HG03066 (cell line): Measurements from ENCODE around the gene TCTN2.

Experiments used
- ATAC-seq: cut with Tn5 transposase; IDR thresholded peaks from one replicate; pipeline ENCODE4 v1.9.1; 2021; ENCODE audit warnings: low read depth; ENCODE audit not compliant: unreplicated experiment

Gene TCTN2

DNA sequence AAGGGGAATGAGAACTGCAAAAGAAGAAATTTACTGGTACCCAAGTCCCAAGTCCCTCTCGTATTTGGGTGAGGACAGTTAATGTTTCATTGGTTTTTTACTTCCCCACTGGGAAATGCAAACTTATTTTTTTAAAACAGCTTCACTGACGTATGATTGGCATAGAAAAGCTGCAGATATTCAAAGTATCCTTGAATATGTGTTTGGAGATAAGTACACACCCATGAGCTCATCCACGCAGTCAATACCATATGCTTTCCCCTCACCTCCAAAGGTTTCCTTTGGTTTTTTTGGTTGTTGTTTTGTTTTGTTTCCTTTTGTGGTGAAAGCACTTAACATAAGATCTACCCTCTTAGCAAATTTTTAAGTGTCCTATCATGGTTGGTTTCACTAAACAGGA is 13.1 kb downstream of the TCTN2 start:
- no peak for ATAC-seq

GRCh38 chr12:123686636-123687190 is 15.8 kb downstream of the TCTN2 start:
- ATAC-seq = no peak

- no peak for ATAC-seq
These were observed 19.4 kb downstream of the TCTN2 start for GRCh38 chr12:123690191-123690840.

DNA sequence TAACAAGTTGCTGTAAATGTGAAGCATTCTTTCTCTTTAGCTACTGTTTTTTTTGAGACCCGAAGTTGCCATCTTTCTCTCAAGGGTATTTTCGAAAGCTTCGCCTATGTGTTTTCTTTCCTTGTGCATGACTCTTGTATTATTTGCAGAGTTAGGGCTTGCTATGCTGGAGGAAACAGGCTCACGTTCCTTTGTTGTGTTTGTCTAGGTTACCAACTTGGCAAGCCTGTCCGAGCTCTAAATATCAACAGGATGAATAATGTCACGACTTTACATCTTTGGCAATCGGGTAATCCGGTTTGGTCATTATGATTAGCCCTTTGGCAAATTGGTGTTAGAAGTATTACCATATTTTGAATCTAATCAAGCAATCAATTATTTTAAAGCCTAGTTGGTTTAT is 25.3 kb downstream of the TCTN2 start:
- no peak for ATAC-seq

- no peak for ATAC-seq
These were observed 25.7 kb downstream of the TCTN2 start for GRCh38 chr12:123696646-123697045.

GRCh38 chr12:123705935-123706334 is 35.0 kb downstream of the TCTN2 start:
- ATAC-seq = no peak

DNA sequence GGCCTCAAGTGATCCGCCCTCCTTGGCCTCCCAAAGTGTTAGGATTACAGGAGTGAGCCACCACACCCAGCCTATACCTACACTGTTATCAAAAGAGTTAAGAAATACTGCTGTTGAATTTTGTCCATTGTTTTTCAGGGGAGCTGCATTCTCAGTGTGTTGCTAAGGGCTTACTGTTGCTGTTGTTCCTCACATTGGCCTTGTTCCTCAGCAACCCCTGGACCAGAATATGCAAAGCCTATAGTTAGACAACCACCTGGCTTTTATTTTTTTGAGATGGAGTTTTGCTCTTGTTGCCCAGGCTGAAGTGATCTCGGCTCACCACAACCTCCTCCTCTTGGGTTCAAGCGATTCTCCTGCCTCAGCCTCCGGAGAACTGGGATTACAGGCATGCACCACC is 36.6 kb downstream of the TCTN2 start:
- ATAC-seq = no peak

GRCh38 chr12:123712780-123713319 is 41.9 kb downstream of the TCTN2 start:
- peak; percentile 18 for ATAC-seq

DNA sequence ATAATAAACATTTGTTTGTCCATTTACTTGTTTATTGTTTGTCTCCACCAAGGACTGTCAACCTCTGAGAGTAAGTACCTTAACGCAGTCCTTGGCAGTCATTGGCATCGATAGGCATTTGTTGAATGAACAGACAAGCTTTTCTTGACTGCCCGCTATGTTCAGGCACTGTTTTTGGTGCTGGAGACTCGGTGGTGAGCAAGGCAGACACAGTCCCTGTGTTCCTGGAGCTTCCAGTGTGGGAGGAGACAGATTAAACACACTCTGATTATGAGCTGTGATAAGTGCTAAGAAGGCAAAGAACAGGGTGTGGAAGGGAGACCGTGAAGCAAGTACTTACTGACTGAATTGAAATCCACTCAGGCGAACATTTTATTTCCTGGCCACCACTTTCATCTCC is 42.5 kb downstream of the TCTN2 start:
- ATAC-seq = no peak

DNA sequence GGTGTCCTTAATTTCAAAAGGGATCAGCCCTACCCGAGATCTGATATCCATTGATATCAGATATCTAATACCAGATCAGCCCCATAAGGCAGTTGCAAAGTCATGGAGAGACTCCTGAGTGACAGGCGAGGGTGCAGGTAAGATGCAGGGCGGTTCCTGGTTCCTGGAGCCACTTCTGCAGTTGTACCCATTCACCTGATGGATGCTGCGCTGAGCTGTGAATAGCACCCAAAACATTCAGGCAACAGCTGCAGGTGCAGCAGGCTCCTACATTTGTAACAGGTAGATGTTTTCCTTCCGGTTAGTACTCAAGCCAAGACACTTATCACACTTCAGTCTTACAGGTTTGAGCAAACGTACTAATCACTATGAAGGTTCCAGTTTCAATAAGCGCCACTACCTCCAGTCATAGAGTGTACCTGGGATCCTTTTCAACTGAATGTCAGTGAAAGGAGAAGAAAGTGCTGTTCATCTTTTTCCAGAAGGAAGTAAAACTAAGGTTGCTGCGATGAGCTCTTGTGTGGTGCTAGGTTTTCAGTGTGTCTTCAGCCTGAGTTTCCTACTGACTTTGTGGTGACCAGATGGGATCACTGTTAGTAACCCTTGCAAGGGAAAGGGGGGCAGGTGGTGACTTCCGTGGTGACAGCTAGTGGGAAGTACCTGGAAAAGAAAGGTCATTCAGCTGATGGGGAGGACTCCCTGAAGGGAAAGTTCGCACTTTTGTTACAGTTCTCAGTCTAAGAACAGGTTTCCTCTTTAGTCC is 43.1 kb downstream of the TCTN2 start:
- no peak for ATAC-seq

GRCh38 chr12:123715195-123715594 is 44.3 kb downstream of the TCTN2 start:
- no peak for ATAC-seq

DNA sequence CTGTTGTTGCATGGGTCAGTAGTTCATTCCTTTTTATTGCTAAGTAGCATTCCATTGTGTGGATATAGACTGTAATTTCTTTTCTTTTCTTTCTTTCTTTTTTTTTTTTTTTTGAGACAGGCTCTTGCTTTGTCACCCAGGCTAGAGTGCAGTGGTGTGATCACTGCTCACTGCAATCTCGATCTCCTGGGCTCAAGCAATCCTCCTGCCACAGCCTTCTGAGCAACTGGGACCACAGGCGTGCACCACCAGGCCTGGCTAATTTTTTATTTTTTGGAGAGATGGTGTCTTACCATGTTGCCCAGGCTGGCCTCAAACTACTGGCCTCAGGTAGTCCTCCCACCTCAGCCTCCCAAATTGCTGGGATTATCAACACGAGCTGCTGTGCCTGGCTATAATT is 46.4 kb downstream of the TCTN2 start:
- no peak for ATAC-seq

DNA sequence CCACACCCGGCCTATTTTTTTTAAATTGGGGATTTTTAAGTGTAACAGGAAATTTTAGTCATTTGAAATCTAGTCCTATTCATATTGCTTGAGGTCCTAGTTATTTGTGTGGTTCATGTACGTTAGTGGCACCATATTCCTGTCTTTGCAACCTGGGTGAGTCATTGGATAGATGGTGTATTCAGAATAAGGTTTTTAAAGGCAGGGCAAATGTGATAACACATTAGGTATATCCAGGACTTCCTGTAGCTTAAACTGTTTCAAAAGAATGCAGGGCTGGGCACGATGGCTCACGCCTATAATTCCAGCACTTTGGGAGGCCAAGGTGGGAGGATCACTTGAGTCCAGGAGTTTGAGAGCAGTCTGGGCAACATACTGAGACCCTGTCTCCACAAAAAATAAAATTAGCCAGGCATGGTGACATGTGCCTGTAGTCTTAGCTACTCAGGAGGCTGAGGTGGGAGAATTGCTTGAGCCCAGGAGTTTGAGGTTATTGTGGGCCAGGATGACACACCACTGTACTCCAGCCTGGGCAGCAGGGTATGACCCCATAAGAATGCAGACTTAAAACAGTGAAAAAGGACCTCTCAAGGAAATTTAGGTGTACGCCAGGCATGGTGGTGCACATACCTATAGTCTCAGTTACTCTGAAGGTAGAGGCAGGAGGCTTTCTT is 49.4 kb downstream of the TCTN2 start:
- ATAC-seq = no peak

GRCh38 chr12:123721245-123721644 is 50.3 kb downstream of the TCTN2 start:
- ATAC-seq = no peak

DNA sequence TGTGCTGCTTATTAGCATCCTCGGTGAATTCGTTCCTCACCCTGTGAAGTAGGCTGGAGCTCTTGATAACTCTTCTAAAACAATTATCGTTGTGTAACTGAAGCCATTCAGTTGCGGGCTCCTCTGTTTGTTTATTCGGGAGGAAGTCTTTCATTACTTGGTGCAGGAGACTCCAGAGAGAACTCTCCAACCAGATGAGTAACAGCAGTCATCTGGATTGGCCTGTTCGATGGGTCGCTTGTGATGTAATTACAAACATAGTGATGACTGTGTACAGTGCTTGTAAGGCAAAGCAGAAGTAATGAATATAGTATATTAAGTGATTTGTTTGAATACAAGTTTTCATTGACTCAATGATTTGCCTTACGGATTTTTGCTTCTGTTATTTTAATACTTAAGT is 52.1 kb downstream of the TCTN2 start:
- ATAC-seq = no peak

GRCh38 chr12:123723765-123724164 is 52.9 kb downstream of the TCTN2 start:
- no peak for ATAC-seq

- ATAC-seq = no peak
These were observed 55.3 kb downstream of the TCTN2 start for GRCh38 chr12:123726244-123726643.

GRCh38 chr12:123726962-123727361 is 56.0 kb downstream of the TCTN2 start:
- ATAC-seq = no peak

DNA sequence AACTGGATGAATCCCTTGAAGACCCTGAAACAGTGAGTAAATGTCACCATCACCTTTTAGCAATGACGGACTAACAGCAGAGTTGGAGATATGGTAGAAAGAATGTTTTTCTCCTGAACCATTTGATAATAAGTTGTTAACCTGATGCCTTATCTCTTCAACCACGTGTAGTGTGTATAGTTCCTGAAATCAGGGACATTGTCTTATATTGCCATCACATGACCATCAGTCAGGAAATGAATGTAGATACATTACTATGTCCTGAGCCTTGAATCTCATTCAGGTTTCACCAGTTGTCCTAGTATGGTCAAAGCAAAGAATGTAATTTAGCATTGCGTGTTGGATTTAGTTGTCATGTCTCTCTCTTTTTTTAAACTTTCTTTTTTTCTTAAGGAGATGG is 57.0 kb downstream of the TCTN2 start:
- no peak for ATAC-seq

DNA sequence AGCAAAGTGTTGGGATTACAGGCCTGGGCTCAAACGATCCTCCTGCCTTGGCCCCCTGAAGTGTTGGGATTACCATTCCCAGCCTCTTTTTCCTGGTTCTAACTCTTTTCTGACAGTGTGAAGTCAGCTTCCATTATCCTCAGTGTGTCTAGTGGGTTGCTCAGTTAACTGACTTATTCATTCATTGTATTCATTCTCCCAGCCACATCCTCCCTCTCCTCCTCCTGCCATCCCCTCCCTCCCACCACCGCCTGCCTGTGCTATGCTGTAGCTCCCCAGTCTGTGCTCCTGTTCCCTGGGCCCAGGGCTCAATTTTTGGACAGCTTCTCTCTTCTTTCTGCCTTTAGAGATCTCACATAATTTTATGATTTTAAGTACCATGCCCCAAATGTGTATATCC is 60.7 kb downstream of the TCTN2 start:
- no peak for ATAC-seq

- ATAC-seq = no peak
These were observed 61.3 kb downstream of the TCTN2 start for GRCh38 chr12:123732251-123732650.
